ENCODE measurements around the gene GPRC5B.

The GPRC5B gene

GRCh38 chr16:19868421-19868820, 16.2 kb downstream of the GPRC5B start:
- no peak for DNase-seq

DNA sequence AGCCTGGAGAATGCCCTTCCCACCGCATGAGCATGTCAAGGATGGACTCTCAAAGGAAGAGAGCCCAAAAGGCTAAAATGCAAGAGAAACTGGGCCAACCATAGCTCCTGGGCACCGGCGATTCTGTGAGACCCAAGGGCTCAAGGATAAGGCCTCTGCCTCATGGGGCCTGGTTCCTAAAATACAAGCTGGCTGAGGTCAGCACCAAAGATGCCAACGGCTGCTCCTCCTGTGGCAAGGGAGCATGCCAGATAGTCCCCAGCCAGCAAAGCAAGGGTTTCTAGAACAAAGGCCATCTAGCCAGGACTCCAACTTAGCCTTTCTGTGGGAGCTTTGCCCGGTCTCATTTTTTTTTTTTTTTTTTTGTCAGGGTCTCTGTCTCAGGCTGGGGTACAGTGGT, 20.1 kb downstream of the GPRC5B start:
- no peak for DNase-seq

- DNase-seq = no peak
Observed at GRCh38 chr16:19863990-19864389, 20.7 kb downstream of the GPRC5B start.

DNA sequence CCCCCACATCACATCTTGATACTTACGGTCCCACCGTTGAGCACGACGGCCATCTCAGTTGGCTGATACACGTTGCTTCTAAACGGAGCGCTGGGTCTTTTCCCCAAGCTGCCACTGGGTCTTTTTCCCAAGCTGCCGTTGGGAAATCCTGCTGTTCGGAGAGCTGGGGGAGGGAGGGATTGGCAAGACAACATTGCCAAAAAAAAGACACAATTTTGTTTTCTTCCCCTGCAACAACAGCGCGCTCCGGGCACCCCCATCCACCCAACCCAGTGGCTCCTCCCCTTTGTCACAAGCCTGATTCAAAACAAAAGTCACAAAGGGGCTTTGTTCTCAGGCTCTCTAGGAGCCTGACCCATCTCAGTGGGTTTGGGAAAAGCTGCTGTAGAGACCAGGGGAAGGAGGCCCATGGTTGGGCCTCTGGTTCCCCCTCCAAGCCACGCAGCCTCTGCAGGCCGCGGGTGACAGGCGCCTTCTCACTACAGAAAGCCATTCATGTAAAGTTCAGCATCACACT, 22.8 kb downstream of the GPRC5B start:
- DNase-seq = no peak

DNA sequence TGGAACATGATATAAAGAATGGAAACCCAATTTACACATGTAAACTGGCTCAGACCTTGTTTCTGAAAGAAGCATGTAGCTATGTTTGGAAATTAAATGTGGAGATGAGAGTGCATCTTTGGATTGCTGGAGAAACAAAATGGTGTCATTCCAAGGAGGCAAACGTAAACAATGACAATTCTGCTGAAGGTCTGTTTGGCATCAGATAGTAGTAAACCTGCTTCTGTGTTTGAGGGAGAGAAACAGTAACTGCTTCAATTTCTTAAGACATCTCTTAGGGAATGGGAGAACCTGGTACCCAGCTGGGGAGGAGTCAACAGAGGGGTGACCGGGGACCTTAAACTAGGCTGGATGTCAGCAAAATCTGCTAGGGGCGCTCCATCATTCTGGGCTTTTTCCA, 23.5 kb downstream of the GPRC5B start:
- DNase-seq = no peak

GRCh38 chr16:19860166-19861041, 24.2 kb downstream of the GPRC5B start:
- no peak for DNase-seq

DNA sequence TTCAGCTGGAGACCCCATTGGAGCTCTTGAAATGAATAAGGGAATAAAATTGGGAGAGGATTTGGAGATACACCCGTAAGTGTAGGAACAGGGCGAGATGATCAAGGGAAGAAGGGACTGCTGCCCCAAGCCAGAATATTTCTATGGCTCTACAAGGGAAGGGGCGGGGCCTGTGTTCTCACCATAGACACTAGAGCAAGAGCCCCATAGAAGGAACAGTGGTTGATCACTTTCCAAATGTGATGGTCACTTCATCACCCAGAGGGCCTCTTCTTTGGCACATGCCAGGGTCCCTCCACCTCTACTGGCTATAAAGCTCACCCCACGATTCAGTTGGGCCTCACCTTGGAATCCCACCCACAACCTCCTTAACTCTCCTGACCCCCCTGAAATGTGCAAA, 25.0 kb downstream of the GPRC5B start:
- no peak for DNase-seq

- no peak for DNase-seq
Observed at GRCh38 chr16:19859166-19859565, 25.5 kb downstream of the GPRC5B start.

GRCh38 chr16:19858340-19859018, 26.2 kb downstream of the GPRC5B start:
- DNase-seq = no peak

GRCh38 chr16:19857593-19858339, 26.9 kb downstream of the GPRC5B start:
- no peak for DNase-seq

- no peak for DNase-seq
Observed at GRCh38 chr16:19856120-19856519, 28.5 kb downstream of the GPRC5B start.

DNA sequence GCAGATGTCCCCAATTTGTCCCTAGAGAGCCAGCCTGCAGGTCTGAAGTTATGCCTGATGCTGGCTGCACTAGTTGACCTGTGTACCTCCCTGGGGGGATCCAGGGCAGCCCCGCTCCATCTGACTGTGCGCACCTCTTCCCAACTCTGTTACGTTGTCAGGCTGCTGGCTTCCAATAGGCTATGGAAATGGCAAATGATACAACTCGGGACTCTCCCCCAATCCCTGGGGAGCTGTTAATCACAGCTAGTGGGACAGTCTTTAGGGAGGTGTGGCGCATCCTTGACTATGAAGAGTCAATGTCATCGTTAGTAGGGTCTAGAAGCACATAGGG, 30.1 kb downstream of the GPRC5B start:
- no peak for DNase-seq

DNA sequence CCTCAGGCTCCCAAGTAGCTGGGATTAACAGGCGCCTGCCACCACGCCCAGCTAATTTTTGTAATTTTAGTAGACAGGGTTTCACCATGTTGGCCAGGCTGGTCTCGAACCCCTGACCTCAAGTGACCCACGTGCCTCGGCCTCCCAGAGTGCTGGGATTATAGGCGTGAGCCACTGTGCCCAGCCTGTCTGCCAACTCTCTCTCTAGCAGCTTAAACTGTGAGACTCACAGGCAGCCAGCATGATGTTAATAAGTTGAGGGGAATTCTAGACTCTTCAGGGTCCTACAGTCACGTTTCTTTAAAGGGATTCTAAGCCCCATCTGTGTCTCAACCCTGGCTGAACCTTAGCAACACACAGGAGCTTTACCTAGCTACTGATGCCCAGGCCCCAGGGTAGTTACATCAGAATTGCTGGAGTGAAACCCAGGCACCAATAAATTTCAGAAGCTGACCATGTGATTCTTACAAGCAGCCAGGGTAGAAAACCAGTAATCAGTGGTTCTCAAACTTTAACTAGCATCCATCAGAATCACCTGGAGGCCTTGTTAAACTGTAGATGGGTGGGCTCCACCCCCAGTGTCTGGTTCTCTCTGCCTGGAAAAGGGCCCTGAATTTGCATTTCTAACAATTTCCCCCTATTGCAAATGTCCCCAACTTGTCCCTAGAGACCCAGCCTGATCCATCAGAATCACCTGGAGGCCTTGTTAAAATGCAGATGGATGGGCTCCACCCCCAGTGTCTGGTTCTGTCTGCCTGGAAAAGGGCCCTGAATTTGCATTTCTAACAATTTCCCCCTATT, 30.7 kb downstream of the GPRC5B start:
- DNase-seq = no peak

DNA sequence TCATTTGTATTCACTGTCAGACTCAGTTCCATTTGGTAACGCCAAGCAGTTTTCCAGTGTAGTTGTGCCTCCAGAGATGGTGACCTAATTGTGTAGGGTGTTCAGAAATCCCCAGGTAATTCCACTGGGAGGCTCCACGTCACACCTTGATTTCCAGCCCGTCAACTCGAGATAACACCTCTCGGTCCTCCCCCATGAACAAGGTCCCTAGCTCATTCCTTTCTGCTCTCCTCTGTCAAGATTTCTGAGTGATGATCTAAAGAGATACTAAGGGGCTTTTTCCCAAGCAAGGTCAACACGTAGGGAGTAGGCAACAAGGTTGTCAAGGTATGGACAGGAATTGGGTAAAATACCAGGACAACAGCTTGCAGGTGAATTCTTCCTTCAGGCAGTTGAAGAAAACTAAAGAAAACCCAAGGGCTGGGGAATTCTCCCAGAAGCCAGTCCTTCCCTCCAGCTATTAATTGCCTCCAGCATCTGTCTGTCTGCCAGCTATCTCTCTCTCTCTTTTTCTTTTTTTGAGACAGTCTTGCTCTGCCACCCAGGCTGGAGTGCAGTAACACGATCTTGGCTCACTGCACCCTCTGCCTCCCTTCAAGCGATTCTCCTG, 31.4 kb downstream of the GPRC5B start:
- DNase-seq = no peak

DNA sequence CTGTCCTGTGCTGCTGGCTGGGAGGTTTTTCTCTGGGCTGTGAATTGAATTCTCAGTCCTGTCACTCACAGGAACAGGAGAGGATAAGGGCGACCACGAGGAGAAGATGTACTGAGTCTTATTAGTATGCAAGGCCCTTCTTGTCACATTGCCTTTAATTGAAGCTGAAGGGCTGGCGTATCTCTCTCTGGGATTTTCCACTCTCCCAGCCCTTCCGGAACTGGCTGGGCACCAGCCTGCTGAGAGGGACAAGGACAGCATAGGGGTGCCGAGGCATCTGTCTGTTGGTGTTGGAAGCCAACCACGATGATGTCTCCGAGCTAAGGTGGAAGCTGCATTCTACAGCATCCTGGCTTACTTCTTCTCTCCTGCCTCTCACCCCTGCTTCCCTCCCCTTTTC, 33.2 kb downstream of the GPRC5B start:
- no peak for DNase-seq

GRCh38 chr16:19850131-19850817, 34.4 kb downstream of the GPRC5B start:
- DNase-seq = no peak

DNA sequence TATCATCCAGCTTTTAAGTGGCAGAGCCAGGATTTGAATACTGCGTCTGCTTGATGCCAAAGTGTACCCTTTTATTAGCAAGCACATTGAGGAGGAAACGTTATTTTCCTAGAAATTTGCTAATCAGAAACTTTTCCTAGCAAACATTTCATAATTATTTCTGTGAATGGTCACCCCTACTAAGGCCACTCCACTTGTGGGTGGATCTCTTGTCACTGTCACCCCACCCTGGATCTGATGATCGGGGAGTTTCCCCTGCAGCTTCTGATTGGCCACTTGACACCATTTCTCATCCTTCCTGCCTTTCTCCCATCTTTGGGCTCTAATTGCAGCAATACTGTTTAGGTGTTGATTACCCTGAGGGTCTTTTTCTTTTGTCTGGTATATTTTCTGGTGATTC, 35.9 kb downstream of the GPRC5B start:
- no peak for DNase-seq

GRCh38 chr16:19846436-19846835, 38.2 kb downstream of the GPRC5B start:
- DNase-seq = no peak

DNA sequence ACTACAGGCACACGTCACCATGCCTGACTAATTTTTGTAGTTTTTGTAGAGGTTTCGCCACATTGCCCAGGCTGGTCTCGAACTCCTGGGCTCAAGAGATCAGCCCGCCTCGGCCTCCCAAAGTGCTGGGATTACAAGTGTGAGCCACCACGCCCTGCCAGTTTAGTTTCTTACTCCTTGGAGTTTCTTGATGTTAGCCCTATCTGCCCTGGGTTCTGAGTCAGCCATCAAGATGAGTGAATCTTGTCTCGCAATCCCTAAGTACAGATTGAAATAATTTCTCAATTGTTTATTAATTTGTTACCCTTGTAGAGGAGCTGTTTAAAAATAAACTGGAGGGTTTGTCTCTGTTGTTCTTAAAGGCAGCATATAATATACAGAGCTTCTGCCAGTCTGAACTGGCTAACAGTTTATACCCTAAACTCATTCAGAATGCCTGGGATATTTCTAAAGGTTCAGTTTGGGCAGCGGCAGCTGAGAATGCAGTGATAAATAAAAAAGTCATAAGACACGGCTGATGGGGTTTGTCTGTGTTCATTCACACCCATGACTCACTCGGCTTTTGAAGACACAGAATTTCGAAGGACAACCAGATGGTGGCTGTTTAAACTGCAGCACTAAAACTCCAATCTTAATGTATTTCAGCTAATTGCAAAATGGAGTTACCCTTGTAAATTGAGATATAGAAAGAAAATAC, 39.6 kb downstream of the GPRC5B start:
- no peak for DNase-seq

DNA sequence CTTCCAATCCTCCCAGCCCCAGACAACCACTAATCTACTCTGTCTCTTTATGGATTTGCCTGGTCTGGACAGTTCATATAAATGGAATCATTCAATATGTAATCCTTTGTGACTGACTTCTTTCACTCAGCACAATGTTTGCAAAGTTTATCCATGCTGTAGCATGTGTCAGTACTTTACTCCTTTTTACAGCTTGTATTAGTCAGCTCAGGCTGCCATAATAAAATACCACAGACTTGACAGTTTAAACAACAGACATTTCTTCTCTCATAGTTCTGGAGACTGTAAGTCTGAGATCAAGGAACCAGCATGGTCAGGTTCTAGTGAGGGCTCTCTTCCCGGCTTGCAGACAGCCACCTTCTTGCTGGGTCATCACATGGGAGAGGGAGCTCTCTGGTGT, 41.3 kb downstream of the GPRC5B start:
- DNase-seq = no peak

Data from suppressor macrophage (primary cell).